Thymus (tissue), 14 donors: ENCODE results near the gene MED1. TPM values are rescaled to one million over a fixed set of nuclear protein-coding genes. Genes with fewer than 3 reads are reported as not detected.
"Not testable (repeated sequence)": the region's sequence is repeated elsewhere in the genome, so short reads cannot be mapped to it uniquely, and the experiment has no call there.

ENCODE experiments used
- DNase-seq, 9 donors: peaks; one replicate each; pipeline ENCODE4 v3.0.0-alpha.2; 2013; ENCODE audit warnings: low spot score in 9 of 9, low read depth in 6 of 9, missing footprints in 1 of 9
- H3K27ac ChIP-seq, 2 donors: one replicate each; pipeline ENCODE4 v1.5.1; 2013; ENCODE audit warnings: control low read depth in 1 of 2, low read depth in 1 of 2, low read length in 1 of 2, mild to moderate bottlenecking in 1 of 2, moderate library complexity in 1 of 2
- H3K27me3 ChIP-seq, 2 donors: one replicate each; pipeline ENCODE4 v1.5.1; 2013; ENCODE audit warnings: low read length in 1 of 2; ENCODE audit not compliant: control insufficient read depth in 2 of 2, insufficient read depth in 1 of 2
- H3K36me3 ChIP-seq, 2 donors: one replicate each; pipeline ENCODE4 v1.5.1; 2013; ENCODE audit warnings: low read length in 1 of 2, mild to moderate bottlenecking in 1 of 2, moderate library complexity in 1 of 2; ENCODE audit not compliant: control insufficient read depth in 2 of 2, insufficient read depth in 2 of 2
- H3K4me1 ChIP-seq, 2 donors: one replicate each; pipeline ENCODE4 v1.5.1; 2013; ENCODE audit warnings: low read length in 2 of 2; ENCODE audit not compliant: control insufficient read depth in 2 of 2, insufficient read depth in 2 of 2
- H3K4me3 ChIP-seq, 2 donors: one replicate each; pipeline ENCODE4 v1.5.1; 2013; ENCODE audit warnings: low read length in 2 of 2, control low read depth in 1 of 2, mild to moderate bottlenecking in 1 of 2
- H3K9me3 ChIP-seq, 2 donors: one replicate each; pipeline ENCODE4 v1.5.1; 2013; ENCODE audit warnings: low read length in 1 of 2, mild to moderate bottlenecking in 1 of 2; ENCODE audit not compliant: control insufficient read depth in 2 of 2, insufficient read depth in 1 of 2
- WGBS: extraction: QIAGEN DNeasy Blood & Tissue Kit; methylation state at CpG from one replicate; pipeline ENCODE4 v1.1.7; 2013; 5-methylcytosine and 5-hydroxymethylcytosine counted together
- long read RNA-seq, 10 donors: transcript quantifications; one replicate each; lab custom pipeline, GENCODE V29; 2026
- polyA plus RNA-seq: library from polyadenylated mRNA; stranded (reverse); fragments of 200-250 nt; gene quantifications from one replicate; pipeline ENCODE4 v1.2.3, GENCODE V29; 2013
- total RNA-seq: library from RNA; stranded (reverse); fragments of 120-200 nt; gene quantifications from one replicate; pipeline ENCODE4 v1.2.4, GENCODE V29; 2013
- donor health status: healthy.

Gene MED1, protein sequence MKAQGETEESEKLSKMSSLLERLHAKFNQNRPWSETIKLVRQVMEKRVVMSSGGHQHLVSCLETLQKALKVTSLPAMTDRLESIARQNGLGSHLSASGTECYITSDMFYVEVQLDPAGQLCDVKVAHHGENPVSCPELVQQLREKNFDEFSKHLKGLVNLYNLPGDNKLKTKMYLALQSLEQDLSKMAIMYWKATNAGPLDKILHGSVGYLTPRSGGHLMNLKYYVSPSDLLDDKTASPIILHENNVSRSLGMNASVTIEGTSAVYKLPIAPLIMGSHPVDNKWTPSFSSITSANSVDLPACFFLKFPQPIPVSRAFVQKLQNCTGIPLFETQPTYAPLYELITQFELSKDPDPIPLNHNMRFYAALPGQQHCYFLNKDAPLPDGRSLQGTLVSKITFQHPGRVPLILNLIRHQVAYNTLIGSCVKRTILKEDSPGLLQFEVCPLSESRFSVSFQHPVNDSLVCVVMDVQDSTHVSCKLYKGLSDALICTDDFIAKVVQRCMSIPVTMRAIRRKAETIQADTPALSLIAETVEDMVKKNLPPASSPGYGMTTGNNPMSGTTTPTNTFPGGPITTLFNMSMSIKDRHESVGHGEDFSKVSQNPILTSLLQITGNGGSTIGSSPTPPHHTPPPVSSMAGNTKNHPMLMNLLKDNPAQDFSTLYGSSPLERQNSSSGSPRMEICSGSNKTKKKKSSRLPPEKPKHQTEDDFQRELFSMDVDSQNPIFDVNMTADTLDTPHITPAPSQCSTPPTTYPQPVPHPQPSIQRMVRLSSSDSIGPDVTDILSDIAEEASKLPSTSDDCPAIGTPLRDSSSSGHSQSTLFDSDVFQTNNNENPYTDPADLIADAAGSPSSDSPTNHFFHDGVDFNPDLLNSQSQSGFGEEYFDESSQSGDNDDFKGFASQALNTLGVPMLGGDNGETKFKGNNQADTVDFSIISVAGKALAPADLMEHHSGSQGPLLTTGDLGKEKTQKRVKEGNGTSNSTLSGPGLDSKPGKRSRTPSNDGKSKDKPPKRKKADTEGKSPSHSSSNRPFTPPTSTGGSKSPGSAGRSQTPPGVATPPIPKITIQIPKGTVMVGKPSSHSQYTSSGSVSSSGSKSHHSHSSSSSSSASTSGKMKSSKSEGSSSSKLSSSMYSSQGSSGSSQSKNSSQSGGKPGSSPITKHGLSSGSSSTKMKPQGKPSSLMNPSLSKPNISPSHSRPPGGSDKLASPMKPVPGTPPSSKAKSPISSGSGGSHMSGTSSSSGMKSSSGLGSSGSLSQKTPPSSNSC (N-terminal part only)
- 19.1 TPM for total RNA-seq
- 10.9 TPM for polyA plus RNA-seq
- long read RNA-seq, donor 1, result 0 reads
- long read RNA-seq, donor 2, result 0 reads
- long read RNA-seq, donor 3, full-length matches to known transcripts, result 2 of 2 reads
- long read RNA-seq, donor 3, partial matches to known transcripts, result 0 of 2 reads
- long read RNA-seq, donor 3, other reads (novel, unspliced or antisense), result 0 of 2 reads
- long read RNA-seq, donor 4, result 0 reads
- long read RNA-seq, donor 5, full-length matches to known transcripts, result 5 of 5 reads
- long read RNA-seq, donor 5, partial matches to known transcripts, result 0 of 5 reads
- long read RNA-seq, donor 5, other reads (novel, unspliced or antisense), result 0 of 5 reads
- long read RNA-seq, donor 6, full-length matches to known transcripts, result 2 of 2 reads
- long read RNA-seq, donor 6, partial matches to known transcripts, result 0 of 2 reads
- long read RNA-seq, donor 6, other reads (novel, unspliced or antisense), result 0 of 2 reads
- long read RNA-seq, donor 7, full-length matches to known transcripts, result 6 of 6 reads
- long read RNA-seq, donor 7, partial matches to known transcripts, result 0 of 6 reads
- long read RNA-seq, donor 7, other reads (novel, unspliced or antisense), result 0 of 6 reads
- long read RNA-seq, donor 8, result 0 reads
- long read RNA-seq, donor 9, full-length matches to known transcripts, result 3 of 3 reads
- long read RNA-seq, donor 9, partial matches to known transcripts, result 0 of 3 reads
- long read RNA-seq, donor 9, other reads (novel, unspliced or antisense), result 0 of 3 reads
- long read RNA-seq, donor 10, result 0 reads

DNA sequence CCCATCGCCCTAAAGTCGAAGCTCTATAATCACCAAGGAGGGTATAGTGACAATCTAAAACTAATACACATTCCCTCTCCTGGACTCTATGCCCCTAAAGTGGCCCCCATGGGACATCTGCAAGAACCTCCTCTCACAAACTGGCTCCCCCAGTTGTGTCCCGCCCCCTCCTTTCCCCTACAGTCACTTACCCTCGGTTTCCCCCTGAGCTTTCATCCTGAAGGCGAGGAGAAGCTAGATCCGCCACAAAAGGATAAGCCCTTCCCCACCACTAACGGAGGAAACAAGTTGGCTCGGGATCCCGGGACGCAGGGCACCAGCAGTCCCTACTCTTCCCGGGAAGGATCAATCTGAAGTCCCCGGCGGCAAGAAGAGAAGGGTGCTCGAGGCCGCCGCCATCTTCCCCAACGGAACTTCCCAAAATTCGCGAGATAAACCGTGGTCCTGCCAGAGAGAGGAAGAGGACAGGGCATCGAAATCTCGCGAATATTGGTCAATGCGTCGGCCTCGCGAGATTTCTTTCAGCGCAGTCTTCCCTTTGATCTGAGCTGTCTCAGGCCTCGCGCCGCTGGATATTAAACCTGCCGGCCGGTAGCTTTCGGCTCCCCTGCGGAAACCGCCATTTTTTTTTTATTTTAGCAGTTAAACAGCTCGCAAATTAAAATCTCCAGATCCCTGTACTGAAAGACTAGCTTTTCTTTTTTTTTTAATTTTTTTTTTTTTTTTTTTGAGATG, at the start of gene MED1:
Gene MED1, minus strand, starts transcription at position 417 of the 735 bp plus-strand sequence. Its CDS starts 201 bp downstream, at position 216.
- peak; percentile 85 to 98 (median 93) for DNase-seq
- WGBS, result under 1% methylated on average over 37 of the region's 37 CpGs
- H3K36me3 ChIP-seq, result peaks cover 8 to 20% of the 10 kb centered on the region in 2 donors
- peak within 1 kb of the TSS; percentile 94 to 95 for H3K27ac ChIP-seq
- peaks cover 0 to 16% of the 10 kb centered on the region in 2 donors for H3K4me1 ChIP-seq
- peaks cover 0 to 7% of the 10 kb centered on the region in 2 donors for H3K9me3 ChIP-seq
- peak within 1 kb of the TSS; percentile 89 to 99 for H3K4me3 ChIP-seq
- H3K27me3 ChIP-seq, result no peaks in the 10 kb centered on the region

DNA sequence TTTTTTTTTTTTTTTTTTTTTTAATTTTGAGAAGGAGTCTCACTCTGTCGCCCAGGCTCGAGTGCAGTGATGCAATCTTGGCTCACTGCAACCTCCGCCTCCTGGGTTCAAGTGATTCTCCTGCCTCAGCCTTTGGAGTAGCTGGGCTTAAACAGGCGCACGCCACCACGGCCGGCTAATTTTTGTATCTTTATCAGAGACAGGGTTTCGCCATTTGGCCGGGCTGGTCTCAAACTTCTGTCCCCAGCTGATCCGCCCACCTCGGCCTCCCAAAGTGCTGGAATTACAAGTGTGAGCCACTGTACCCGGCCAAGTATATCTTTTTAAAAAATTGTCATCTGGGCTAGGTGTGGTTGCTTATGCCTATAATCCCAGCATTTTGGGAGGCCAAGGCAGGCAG, 45.9 kb upstream of the MED1 start:
- H3K9me3 ChIP-seq, H3K4me1 ChIP-seq, H3K4me3 ChIP-seq, H3K27ac ChIP-seq, DNase-seq, H3K27me3 ChIP-seq: not testable (repeated sequence)
- H3K36me3 ChIP-seq, result peaks cover 72 to 78% of the 10 kb centered on the region in 2 donors
- WGBS, result 98% methylated on average over 12 of the region's 12 CpGs

DNA sequence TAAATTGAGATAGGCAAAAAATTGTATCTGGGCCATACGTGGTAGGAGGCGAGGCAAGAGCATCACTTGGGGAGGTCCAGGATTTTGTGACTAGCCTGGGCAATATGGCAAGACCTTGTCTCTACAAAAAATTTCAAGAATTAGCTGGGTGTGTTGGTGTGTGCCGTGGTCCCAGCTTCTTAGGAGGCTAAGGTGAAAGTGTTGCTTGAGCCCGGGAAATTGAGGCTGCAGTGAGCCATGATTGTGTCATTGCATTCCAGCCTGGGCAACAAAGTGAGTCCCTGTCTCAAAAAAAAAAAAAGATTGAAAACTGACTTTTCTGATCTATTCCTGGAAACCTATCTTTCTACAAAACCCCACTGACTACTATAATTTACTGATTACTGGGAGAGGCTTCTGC, 36.9 kb upstream of the MED1 start:
- H3K4me3 ChIP-seq, result no peak overlapping the region
- DNase-seq, result no peak
- H3K27me3 ChIP-seq, result no peaks in the 10 kb centered on the region
- H3K36me3 ChIP-seq, result peaks cover 19 to 41% of the 10 kb centered on the region in 2 donors
- H3K9me3 ChIP-seq, result no peaks in the 10 kb centered on the region
- H3K27ac ChIP-seq, result no peak overlapping the region
- WGBS, result 98% methylated on average over 4 of the region's 4 CpGs
- no peaks in the 10 kb centered on the region for H3K4me1 ChIP-seq

DNA sequence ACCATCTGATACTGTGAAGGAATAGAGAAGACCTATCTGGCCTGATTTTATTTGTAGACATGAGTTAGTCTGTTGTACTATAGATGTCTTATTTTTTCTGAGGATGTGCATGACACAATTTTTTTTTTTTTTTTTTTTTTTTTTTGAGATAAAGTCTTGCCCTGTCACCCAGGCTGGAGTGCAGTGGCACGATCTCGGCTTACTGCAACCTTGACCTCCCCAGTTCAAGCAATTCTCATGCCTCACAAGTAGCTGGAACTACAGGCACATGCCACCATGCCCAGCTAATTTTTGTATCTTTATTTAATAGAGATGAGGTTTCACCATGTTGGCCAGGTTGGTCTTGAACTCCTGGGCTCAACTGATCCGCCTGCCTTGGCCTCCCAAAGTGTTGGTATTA, 36.4 kb upstream of the MED1 start:
- peaks cover 19 to 37% of the 10 kb centered on the region in 2 donors for H3K36me3 ChIP-seq

DNA sequence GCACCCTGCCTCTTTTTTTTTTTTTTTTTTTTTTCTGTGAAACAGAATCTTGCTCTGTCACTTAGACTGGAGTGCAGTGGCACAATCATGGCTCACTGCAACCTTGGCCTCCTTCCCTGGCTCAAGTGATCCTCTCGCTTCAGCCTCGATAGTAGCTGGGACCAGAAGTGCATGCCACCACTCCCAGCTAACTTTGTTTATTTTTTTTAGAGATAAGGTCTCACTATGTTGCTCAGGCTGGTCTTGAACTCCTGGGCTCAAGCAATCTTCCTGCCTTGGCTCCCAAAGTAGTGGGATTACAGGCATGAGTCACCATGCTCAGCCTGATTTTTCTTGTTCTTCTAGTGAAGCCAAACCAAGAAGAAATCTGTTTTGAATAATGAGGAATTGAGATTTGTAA, 35.2 kb upstream of the MED1 start:
- DNase-seq, result no peak
- Histone ChIP-seq H3K9me3 (no peaks in the 10 kb centered on the region), H3K27me3 (no peaks in the 10 kb centered on the region), H3K4me3 (no peak overlapping the region), H3K27ac (no peak overlapping the region), H3K4me1 (no peaks in the 10 kb centered on the region), H3K36me3 (peaks cover 13 to 33% of the 10 kb centered on the region in 2 donors)
- 96% methylated on average over 2 of the region's 2 CpGs for WGBS

More for the DNA sequence above, 36.4 kb upstream of the MED1 start:
- not testable (repeated sequence) for H3K4me3 ChIP-seq, H3K27ac ChIP-seq, H3K9me3 ChIP-seq, H3K4me1 ChIP-seq, DNase-seq, H3K27me3 ChIP-seq
- 98% methylated on average over 3 of the region's 3 CpGs for WGBS

DNA sequence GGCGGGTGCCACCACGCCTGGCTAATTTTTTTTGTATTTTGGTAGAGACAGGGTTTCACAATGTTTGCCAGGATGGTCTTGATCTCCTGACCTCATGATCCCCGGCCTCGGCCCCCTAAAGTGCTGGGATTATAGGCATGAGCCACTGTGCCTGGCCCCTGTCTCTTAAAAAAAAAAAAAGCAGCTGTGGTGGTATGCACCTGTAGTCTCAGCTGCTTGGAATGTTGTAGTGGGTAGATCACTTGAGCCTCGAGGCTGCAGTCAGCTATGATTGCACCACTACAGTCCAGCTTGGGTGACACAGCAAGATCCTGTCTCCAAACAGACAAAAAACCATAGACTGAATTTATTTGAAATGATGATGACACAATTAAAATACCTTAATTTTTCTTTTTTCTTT, 34.5 kb upstream of the MED1 start:
- H3K36me3 ChIP-seq, result peaks cover 9 to 27% of the 10 kb centered on the region in 2 donors

DNA sequence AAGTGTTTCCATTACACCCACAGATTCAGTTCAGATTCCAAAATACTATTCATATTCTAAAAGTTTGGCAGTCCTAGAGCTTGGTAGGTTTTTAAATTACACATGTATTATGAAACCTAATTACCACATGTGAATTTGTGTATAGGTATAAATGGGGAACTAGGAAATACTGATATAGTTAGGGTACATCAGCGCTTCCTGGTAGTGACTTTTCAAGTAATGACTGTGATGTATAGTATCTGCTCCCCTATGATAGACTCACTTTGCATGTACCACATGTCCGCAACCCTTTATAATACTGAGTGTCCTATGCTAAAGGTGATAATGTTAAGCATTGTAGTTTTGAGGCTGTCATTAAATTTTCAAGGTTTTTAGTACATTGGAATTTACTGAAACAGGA, 33.1 kb upstream of the MED1 start:
- no peak overlapping the region for H3K27ac ChIP-seq
- no peak overlapping the region for H3K4me3 ChIP-seq
- H3K27me3 ChIP-seq, result no peaks in the 10 kb centered on the region
- WGBS, result 98% methylated on average over 2 of the region's 2 CpGs
- DNase-seq, result no peak
- H3K4me1 ChIP-seq, result no peaks in the 10 kb centered on the region
- H3K9me3 ChIP-seq, result no peaks in the 10 kb centered on the region
- H3K36me3 ChIP-seq, result peaks cover 7 to 20% of the 10 kb centered on the region in 2 donors

More for the DNA sequence above, 34.5 kb upstream of the MED1 start:
- H3K4me1 ChIP-seq, result no peaks in the 10 kb centered on the region
- no peaks in the 10 kb centered on the region for H3K27me3 ChIP-seq
- no peaks in the 10 kb centered on the region for H3K9me3 ChIP-seq
- H3K27ac ChIP-seq, result no peak overlapping the region
- no peak overlapping the region for H3K4me3 ChIP-seq
- WGBS, result 97% methylated on average over 5 of the region's 5 CpGs
- DNase-seq, result no peak
